PFSK-1 (cell line): Measurements from ENCODE around the gene JPT1.

Source experiments
- POLR2AphosphoS5 ChIP-seq: IDR thresholded peaks from 2 replicates; pipeline ENCODE4 v1.6.1; 2012; ENCODE audit warnings: low read depth, mild to moderate bottlenecking, control low read depth, low read length, moderate library complexity
- SIN3A ChIP-seq: IDR thresholded peaks from 2 replicates; pipeline ENCODE4 v1.6.1; 2012; ENCODE audit warnings: mild to moderate bottlenecking, low read length, moderate library complexity, borderline replicate concordance; ENCODE audit not compliant: insufficient read depth
- TAF1 ChIP-seq: IDR thresholded peaks from 2 replicates; pipeline ENCODE4 v1.6.1; 2012; ENCODE audit warnings: low read length, control low read depth, borderline replicate concordance; ENCODE audit not compliant: insufficient read depth

DNA sequence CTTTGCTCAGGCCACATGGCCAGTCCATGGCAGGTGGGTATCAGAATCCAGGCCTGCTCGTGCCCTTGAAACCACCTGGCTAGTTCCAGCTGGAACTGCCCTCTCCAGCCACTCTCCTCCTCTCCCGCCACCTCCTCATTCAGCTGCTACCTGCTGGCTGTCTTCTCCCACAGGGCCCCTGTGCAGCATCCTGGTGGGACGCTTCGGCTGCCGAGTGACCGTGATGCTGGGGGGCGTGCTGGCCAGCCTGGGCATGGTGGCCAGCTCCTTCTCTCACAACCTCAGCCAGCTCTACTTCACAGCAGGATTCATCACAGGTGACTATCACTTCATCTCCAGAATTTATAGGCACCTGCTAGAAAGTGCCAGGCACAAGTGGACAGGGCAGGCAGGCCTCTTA is 56.4 kb downstream of the JPT1 start:
- TF ChIP-seq POLR2AphosphoS5, result no peak
- no peak for TF ChIP-seq SIN3A
- TF ChIP-seq TAF1, result no peak
